GM12872 (cell line): ENCODE results near the gene IAPP.

Source experiments
- CTCF ChIP-seq: IDR thresholded peaks from 3 replicates; pipeline ENCODE4 v1.5.1; 2011; ENCODE audit warnings: low read depth, mild to moderate bottlenecking, low read length, moderate library complexity; ENCODE audit not compliant: insufficient read depth

Gene IAPP

GRCh38 chr12:21384261-21384660 lies 11.6 kb downstream of the IAPP start:
- TF ChIP-seq CTCF: no peak

- TF ChIP-seq CTCF: no peak
Measured at GRCh38 chr12:21387174-21387573, 14.5 kb downstream of the IAPP start.

- TF ChIP-seq CTCF: no peak
Measured at GRCh38 chr12:21392384-21392783, 19.7 kb downstream of the IAPP start.

- TF ChIP-seq CTCF: no peak
Measured at GRCh38 chr12:21413369-21414277, 40.9 kb downstream of the IAPP start.

- TF ChIP-seq CTCF: no peak
Measured at GRCh38 chr12:21416511-21417121, 43.9 kb downstream of the IAPP start.

GRCh38 chr12:21428241-21428640 lies 55.5 kb downstream of the IAPP start:
- TF ChIP-seq CTCF: no peak
